ENCODE results near the gene AHI1. TPM values are rescaled to one million over a fixed set of nuclear protein-coding genes. Genes with fewer than 3 reads are reported as not detected.
A peak's percentile ranks its signal among the peaks of the same experiment; 100 is the strongest.
"Not testable (repeated sequence)": the region's sequence is repeated elsewhere in the genome, so short reads cannot be mapped to it uniquely, and the experiment has no call there.

The AHI1 gene
- total RNA-seq, 1 experiment from 2014 or later: 5.8 TPM

GRCh38 chr6:135519348-135519747 is 21.8 kb upstream of the AHI1 start:
- in situ Hi-C loops (cut with HindIII; ENCODE audit: low pct_unique_long_range_greater_than_20kb, low sequenced_read_pairs): no loop called here
- no peak for DNase-seq (ENCODE audit: low read depth, low spot score)

- in situ Hi-C loops (cut with HindIII; ENCODE audit: low pct_unique_long_range_greater_than_20kb, low sequenced_read_pairs): no loop called here
- DNase-seq (ENCODE audit: low read depth, low spot score): no peak
These were observed 20.0 kb upstream of the AHI1 start for GRCh38 chr6:135517527-135517926.

GRCh38 chr6:135514706-135515105 is 17.2 kb upstream of the AHI1 start:
- no peak for DNase-seq (ENCODE audit: low read depth, low spot score)
- in situ Hi-C loops (cut with HindIII; ENCODE audit: low pct_unique_long_range_greater_than_20kb, low sequenced_read_pairs): no loop called here

- DNase-seq (ENCODE audit: low read depth, low spot score): peak; percentile 60
- in situ Hi-C loops (cut with HindIII; ENCODE audit: low pct_unique_long_range_greater_than_20kb, low sequenced_read_pairs): no loop called here
These were observed 8.9 kb upstream of the AHI1 start for GRCh38 chr6:135506270-135506997.

GRCh38 chr6:135505648-135506047 is 8.1 kb upstream of the AHI1 start:
- no peak for DNase-seq (ENCODE audit: low read depth, low spot score)
- in situ Hi-C loops (cut with HindIII; ENCODE audit: low pct_unique_long_range_greater_than_20kb, low sequenced_read_pairs): no loop called here

GRCh38 chr6:135505222-135505621 is 7.7 kb upstream of the AHI1 start:
- in situ Hi-C loops (cut with HindIII; ENCODE audit: low pct_unique_long_range_greater_than_20kb, low sequenced_read_pairs): no loop called here
- DNase-seq (ENCODE audit: low read depth, low spot score): no peak

- no peak for DNase-seq (ENCODE audit: low read depth, low spot score)
- in situ Hi-C loops (cut with HindIII; ENCODE audit: low pct_unique_long_range_greater_than_20kb, low sequenced_read_pairs): no loop called here
These were observed 7.2 kb upstream of the AHI1 start for GRCh38 chr6:135504734-135505133.

- no peak for DNase-seq (ENCODE audit: low read depth, low spot score)
- in situ Hi-C loops (cut with HindIII; ENCODE audit: low pct_unique_long_range_greater_than_20kb, low sequenced_read_pairs): no loop called here
These were observed 6.3 kb upstream of the AHI1 start for GRCh38 chr6:135503703-135504475.

GRCh38 chr6:135499441-135500340 is 2.2 kb upstream of the AHI1 start:
- in situ Hi-C loops (cut with HindIII; ENCODE audit: low pct_unique_long_range_greater_than_20kb, low sequenced_read_pairs): no loop called here
- DNase-seq (ENCODE audit: low read depth, low spot score): no peak

- in situ Hi-C loops (cut with HindIII; ENCODE audit: low pct_unique_long_range_greater_than_20kb, low sequenced_read_pairs): no loop called here
- peak; percentile 85 for DNase-seq (ENCODE audit: low read depth, low spot score)
These were observed 773 bp upstream of the AHI1 start for GRCh38 chr6:135498185-135498841.

GRCh38 chr6:135496800-135497411 is 634 bp downstream of the AHI1 start:
- no peak for DNase-seq (ENCODE audit: low read depth, low spot score)
- in situ Hi-C loops (cut with HindIII; ENCODE audit: low pct_unique_long_range_greater_than_20kb, low sequenced_read_pairs): no loop called here

GRCh38 chr6:135493218-135493961 is 4.2 kb downstream of the AHI1 start:
- DNase-seq (ENCODE audit: low read depth, low spot score): no peak
- in situ Hi-C loops (cut with HindIII; ENCODE audit: low pct_unique_long_range_greater_than_20kb, low sequenced_read_pairs): no loop called here

GRCh38 chr6:135490381-135490780 is 7.2 kb downstream of the AHI1 start:
- DNase-seq (ENCODE audit: low read depth, low spot score): no peak
- in situ Hi-C loops (cut with HindIII; ENCODE audit: low pct_unique_long_range_greater_than_20kb, low sequenced_read_pairs): no loop called here

- DNase-seq (ENCODE audit: low read depth, low spot score): no peak
- in situ Hi-C loops (cut with HindIII; ENCODE audit: low pct_unique_long_range_greater_than_20kb, low sequenced_read_pairs): no loop called here
These were observed 9.5 kb downstream of the AHI1 start for GRCh38 chr6:135488023-135488422.

- DNase-seq (ENCODE audit: low read depth, low spot score); in situ Hi-C loops (cut with HindIII; ENCODE audit: low pct_unique_long_range_greater_than_20kb, low sequenced_read_pairs): not testable (repeated sequence)
These were observed 13.6 kb downstream of the AHI1 start for GRCh38 chr6:135483903-135484302.

- DNase-seq (ENCODE audit: low read depth, low spot score): no peak
- in situ Hi-C loops (cut with HindIII; ENCODE audit: low pct_unique_long_range_greater_than_20kb, low sequenced_read_pairs): no loop called here
These were observed 15.7 kb downstream of the AHI1 start for GRCh38 chr6:135481783-135482369.

Measured in SK-MEL-5 (cell line).